SK-N-SH (cell line): ENCODE measurements around the gene TRIM51G. TPM values are rescaled to one million over a fixed set of nuclear protein-coding genes. Genes with fewer than 3 reads are reported as not detected.

Experiments
- polyA plus RNA-seq, 3 experiments: library from polyadenylated mRNA; depleted of rRNA; stranded (reverse); fragments of >200 nt; gene quantifications; 2 replicates each; pipeline ENCODE4 v1.2.3, GENCODE V29; 2012

Gene TRIM51G
- polyA plus RNA-seq, 1 of the 3 experiments (the other 2 are of a cell fraction), result not detected

Other genes with a start within 250 kb of the TRIM51G start
- gene TRIM49B, start 44.9 kb upstream of the TRIM51G start, polyA plus RNA-seq (2012; rRNA removed), result not detected in 2 replicates
- not detected in 2 replicates for gene TRIM64C, start 75.2 kb upstream of the TRIM51G start, polyA plus RNA-seq (2012; rRNA removed)
- not detected in 2 replicates for gene FOLH1, start 224.7 kb upstream of the TRIM51G start, polyA plus RNA-seq (2012; rRNA removed)